Osteoblast (primary cell): ENCODE data around the gene IMPA2. TPM values are rescaled to one million over a fixed set of nuclear protein-coding genes. Genes with fewer than 3 reads are reported as not detected.
A peak's percentile ranks its signal among the peaks of the same experiment; 100 is the strongest.

Source experiments
- DNase-seq: peaks from one replicate; pipeline ENCODE4 v3.0.0; 2011; ENCODE audit warnings: low spot score, mixed read lengths; ENCODE audit not compliant: insufficient read length; ENCODE audit errors: missing footprints
- H2AFZ ChIP-seq: 2 replicates; pipeline ENCODE4 v1.6.0; 2011; ENCODE audit warnings: mild to moderate bottlenecking, low read length
- H3K27ac ChIP-seq: 2 replicates; pipeline ENCODE4 v1.5.1; 2011; ENCODE audit warnings: mild to moderate bottlenecking, low read depth, low read length, moderate library complexity
- H3K27me3 ChIP-seq: 2 replicates; pipeline ENCODE4 v1.6.0; 2012; ENCODE audit warnings: mild to moderate bottlenecking, control low read depth, inconsistent platforms, low read length, moderate library complexity; ENCODE audit not compliant: insufficient read depth
- H3K36me3 ChIP-seq: 2 replicates; pipeline ENCODE4 v1.5.1; 2011; ENCODE audit warnings: mild to moderate bottlenecking, low read length, control low read depth, moderate library complexity; ENCODE audit not compliant: insufficient read depth
- H3K4me1 ChIP-seq: 2 replicates; pipeline ENCODE4 v1.5.1; 2011; ENCODE audit warnings: mild to moderate bottlenecking, low read length, control low read depth, moderate library complexity; ENCODE audit not compliant: insufficient read depth
- H3K4me2 ChIP-seq: 2 replicates; pipeline ENCODE4 v1.6.0; 2011; ENCODE audit warnings: mild to moderate bottlenecking, low read length; ENCODE audit not compliant: insufficient read depth
- H3K4me3 ChIP-seq: fragments of 200-600 bp; sonication (generic); 3 replicates; pipeline ENCODE4 v1.5.1; 2012; ENCODE audit warnings: mild to moderate bottlenecking, low read length, inconsistent platforms; ENCODE audit not compliant: insufficient read depth
- H3K79me2 ChIP-seq: 2 replicates; pipeline ENCODE4 v1.6.0; 2012; ENCODE audit warnings: mild to moderate bottlenecking, low read length, control low read depth, inconsistent platforms; ENCODE audit not compliant: insufficient read depth
- H3K9me3 ChIP-seq: 2 replicates; pipeline ENCODE4 v1.5.1; 2011; ENCODE audit warnings: low read depth, low read length, control low read depth
- H4K20me1 ChIP-seq: 2 replicates; pipeline ENCODE4 v1.6.0; 2012; ENCODE audit warnings: mild to moderate bottlenecking, low read length, control low read depth; ENCODE audit not compliant: insufficient read depth
- total RNA-seq: library from RNA; depleted of rRNA; stranded (reverse); fragments of >200 nt; gene quantifications from 2 replicates; pipeline ENCODE4 v1.2.3, GENCODE V29; 2012
- TF ChIP-seq, protein P1 (sequence below): IDR thresholded peaks from 2 replicates; pipeline ENCODE4 v1.5.1; 2011; ENCODE audit warnings: mild to moderate bottlenecking, low read depth, low read length, moderate library complexity; ENCODE audit errors: extremely low read depth

IMPA2 gene
- total RNA-seq, 1 donor, result 11.2 TPM

DNA sequence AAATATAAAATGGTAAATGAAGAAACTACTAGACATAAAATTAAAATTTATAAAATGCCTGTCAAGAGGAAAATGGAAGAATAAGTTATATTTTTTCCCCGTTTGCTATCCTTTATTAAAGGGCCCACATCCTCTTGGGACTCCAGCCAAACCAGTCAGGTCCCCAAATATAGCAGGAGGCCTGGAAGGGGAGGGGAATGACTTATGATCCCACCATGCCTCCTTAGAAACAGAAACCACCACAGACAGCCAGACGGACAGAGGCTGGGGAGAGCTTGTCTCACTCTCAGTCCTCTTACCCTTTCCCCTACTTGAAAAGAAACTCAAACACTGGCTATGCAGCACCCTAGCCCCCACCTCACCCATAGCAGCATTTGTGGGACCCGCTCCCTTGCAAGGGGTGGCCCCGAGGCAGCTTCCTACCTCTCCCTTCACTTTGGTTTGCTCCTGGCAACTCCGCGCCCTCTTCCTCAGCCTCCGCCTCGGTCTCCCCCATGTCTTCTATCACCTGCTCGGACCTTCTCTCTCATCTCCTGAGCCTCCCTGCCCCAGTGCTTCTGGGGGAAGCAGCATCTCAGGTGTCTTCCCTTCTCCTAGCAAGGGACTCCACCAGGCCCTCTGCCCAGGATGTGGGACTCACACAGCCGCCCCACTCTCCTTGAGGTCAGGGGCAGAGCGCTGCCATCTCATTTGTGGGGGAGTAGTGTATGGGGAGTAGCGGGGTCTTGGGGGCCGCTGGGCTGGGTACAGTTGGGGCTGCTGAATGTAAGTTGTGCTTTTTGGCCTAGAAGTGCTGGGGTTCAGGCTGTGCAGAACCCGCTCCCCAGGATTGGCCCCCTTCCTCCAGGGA lies 75.0 kb downstream of the IMPA2 start:
- Histone ChIP-seq H2AFZ (peak overlapping the region; percentile 45), H3K4me3 (no peak overlapping the region), H3K9me3 (no peaks in the 10 kb centered on the region), H3K27ac (no peak overlapping the region), H3K4me2 (peak overlapping the region; percentile 29), H3K79me2 (no peaks in the 10 kb centered on the region), H4K20me1 (no peaks in the 10 kb centered on the region), H3K4me1 (no peaks in the 10 kb centered on the region), H3K36me3 (no peaks in the 10 kb centered on the region), H3K27me3 (no peaks in the 10 kb centered on the region)
- TF ChIP-seq, protein P1, sequence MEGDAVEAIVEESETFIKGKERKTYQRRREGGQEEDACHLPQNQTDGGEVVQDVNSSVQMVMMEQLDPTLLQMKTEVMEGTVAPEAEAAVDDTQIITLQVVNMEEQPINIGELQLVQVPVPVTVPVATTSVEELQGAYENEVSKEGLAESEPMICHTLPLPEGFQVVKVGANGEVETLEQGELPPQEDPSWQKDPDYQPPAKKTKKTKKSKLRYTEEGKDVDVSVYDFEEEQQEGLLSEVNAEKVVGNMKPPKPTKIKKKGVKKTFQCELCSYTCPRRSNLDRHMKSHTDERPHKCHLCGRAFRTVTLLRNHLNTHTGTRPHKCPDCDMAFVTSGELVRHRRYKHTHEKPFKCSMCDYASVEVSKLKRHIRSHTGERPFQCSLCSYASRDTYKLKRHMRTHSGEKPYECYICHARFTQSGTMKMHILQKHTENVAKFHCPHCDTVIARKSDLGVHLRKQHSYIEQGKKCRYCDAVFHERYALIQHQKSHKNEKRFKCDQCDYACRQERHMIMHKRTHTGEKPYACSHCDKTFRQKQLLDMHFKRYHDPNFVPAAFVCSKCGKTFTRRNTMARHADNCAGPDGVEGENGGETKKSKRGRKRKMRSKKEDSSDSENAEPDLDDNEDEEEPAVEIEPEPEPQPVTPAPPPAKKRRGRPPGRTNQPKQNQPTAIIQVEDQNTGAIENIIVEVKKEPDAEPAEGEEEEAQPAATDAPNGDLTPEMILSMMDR, result no peak
- DNase-seq, result no peak

DNA sequence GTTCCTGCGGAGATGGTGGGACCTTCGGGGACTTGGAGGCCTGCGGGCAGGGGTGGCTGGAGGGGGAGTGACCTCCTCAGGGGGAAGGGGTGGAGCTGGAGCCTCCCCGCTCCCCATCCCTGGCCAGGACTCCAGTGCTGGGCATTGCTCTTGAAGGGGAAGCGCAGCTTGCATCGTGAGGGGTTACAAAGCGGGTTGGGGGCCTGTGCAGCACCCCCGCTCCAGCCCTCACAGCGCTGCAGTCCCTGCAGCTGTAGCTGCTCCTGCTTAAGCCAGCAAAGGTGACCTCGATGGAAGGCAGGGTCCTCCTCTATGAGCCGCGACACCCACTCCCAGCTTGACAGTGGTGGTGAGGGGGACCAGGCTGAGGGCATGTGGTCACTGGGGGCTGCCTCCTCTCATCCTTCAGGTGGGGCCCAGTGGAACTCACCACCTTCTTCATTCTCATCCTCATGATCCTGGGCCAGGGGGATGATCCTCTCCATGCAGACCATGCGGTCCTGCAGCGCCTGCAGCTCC lies 75.6 kb downstream of the IMPA2 start:
- H3K79me2 ChIP-seq, result no peaks in the 10 kb centered on the region

DNA sequence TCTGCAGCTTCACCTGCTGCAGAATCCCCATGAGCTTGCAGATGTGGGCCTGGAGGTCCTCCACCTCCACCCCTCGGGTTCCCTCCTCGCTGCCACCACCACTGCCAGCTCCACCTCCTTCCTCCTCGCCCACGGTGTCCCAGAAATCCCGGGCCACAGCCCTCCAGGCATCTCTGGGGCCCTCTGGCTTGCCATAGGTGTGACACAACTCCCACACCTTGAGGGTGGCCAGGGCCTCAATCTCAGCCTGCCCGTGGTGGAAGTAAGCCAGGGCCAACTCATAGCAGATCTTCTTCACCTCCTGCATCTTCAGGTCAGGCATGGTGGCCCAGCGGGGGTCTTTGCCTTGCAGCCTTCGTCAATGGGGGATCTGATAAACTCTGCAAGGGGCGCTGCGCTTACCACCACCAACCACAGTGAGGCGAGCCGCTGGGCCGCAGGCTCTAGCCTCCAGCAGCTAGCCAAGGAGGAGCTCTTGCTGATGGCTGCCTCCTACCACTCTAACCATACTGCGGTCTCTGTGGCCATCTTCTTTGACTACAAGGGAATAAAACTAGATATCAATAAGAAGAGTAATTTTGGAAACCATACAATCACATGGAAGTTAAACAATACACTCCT lies 76.2 kb downstream of the IMPA2 start:
- Histone ChIP-seq H3K27me3 (no peaks in the 10 kb centered on the region), H3K4me3 (no peak overlapping the region), H2AFZ (no peak overlapping the region), H3K4me2 (no peak overlapping the region), H3K9me3 (no peaks in the 10 kb centered on the region), H3K27ac (no peak overlapping the region), H3K4me1 (no peaks in the 10 kb centered on the region), H3K36me3 (no peaks in the 10 kb centered on the region), H4K20me1 (no peaks in the 10 kb centered on the region), H3K79me2 (no peaks in the 10 kb centered on the region)
- no peak for DNase-seq
- TF ChIP-seq, protein P1, result no peak

More for the DNA sequence above, 75.6 kb downstream of the IMPA2 start:
- Histone ChIP-seq H2AFZ (no peak overlapping the region), H4K20me1 (no peaks in the 10 kb centered on the region), H3K9me3 (no peaks in the 10 kb centered on the region), H3K27ac (no peak overlapping the region), H3K4me3 (no peak overlapping the region), H3K36me3 (no peaks in the 10 kb centered on the region), H3K4me2 (no peak overlapping the region), H3K27me3 (no peaks in the 10 kb centered on the region), H3K4me1 (no peaks in the 10 kb centered on the region)
- TF ChIP-seq, protein P1, result no peak
- no peak for DNase-seq
